Ramos (cell line): Measurements from ENCODE around the gene PAX7.

Experiments used
- in situ Hi-C: fragments of 300-500 bp; cut with MboI; formaldehyde crosslinking; loops from one replicate; pipeline ENCODE4 v1.14.3; 2022; ENCODE audit warnings: low sequenced_read_pairs; ENCODE audit not compliant: unreplicated experiment

The PAX7 gene

DNA sequence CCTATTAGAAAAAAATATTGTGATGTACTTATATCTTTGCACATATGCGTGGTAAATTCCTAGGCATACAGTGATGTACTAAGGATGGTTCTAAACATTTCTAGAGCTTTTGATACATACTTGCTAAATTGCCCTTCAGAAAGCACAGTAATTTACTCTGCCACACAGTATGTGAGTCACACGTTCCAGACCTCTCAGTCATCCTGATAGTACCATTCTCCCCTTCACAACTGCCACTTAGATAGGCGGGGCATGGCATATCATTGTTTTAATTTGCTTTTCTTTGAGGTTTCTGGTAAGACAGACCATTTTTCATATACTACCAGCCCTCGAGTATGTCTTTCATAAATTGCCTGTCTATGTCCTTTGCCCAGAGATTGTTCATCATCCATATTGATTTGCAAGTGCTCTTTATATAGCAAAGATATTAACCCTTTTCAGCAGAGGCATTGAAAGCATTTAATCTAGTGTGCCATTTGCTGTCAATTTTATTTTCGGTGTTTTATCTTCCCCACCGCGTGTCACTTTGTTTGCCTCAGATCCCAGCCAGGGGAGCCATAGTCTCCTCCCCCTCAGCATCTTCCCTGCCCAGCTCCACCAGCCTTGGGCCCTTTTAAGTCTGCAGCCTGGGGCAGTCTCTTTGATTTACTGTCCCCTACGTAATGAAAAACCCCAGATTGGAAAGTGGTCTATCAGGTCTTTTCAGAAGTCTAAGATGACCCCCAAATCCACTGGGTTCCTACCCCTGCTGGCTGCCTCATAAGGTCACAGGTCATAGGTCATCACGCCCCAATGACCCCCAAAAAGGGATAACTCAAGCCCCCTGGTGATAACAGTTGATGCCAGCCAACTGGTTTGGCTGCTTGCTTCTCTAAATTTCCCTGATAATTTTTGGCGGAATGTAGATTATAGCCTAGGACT is 11.8 kb upstream of the PAX7 start:
- in situ Hi-C loops, result no loop called here

DNA sequence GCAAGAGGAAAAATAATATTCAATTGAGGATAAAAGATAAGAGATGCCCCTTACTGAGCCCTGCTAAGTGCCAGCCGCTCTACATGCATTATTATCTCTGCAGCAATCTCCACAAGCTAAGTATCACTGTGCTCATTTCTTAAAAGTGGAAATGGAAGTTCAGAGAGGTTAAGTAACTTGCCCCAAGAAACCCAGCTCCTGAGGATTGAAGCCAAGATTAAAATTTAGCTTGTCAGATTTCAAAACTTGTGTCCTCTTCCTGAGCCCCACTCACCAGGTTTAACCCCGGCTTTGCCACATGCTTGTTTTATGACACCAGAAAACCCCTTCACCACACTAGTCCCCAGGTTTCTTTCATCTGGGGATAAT is 11.2 kb upstream of the PAX7 start:
- in situ Hi-C loops, result no loop called here

DNA sequence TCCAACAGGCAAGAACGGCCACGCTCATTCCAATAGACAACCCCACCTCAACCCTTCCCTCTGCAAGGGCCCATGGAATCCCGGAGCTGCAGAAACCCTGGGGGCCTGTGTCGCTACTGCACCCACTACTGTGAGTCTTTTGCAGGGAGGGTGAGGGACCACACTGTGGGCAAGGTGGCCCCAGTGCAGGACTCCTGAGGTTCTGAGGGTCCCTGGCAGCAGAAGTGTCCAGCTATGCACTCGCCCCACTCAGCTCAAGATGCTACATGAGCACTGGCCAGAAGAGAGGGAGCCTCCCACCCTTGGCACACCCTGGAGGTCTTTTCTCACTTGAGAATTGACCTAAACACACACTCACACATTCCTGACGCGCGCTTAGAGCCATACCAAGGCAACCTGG is 2.1 kb upstream of the PAX7 start:
- in situ Hi-C loops, result no loop called here

DNA sequence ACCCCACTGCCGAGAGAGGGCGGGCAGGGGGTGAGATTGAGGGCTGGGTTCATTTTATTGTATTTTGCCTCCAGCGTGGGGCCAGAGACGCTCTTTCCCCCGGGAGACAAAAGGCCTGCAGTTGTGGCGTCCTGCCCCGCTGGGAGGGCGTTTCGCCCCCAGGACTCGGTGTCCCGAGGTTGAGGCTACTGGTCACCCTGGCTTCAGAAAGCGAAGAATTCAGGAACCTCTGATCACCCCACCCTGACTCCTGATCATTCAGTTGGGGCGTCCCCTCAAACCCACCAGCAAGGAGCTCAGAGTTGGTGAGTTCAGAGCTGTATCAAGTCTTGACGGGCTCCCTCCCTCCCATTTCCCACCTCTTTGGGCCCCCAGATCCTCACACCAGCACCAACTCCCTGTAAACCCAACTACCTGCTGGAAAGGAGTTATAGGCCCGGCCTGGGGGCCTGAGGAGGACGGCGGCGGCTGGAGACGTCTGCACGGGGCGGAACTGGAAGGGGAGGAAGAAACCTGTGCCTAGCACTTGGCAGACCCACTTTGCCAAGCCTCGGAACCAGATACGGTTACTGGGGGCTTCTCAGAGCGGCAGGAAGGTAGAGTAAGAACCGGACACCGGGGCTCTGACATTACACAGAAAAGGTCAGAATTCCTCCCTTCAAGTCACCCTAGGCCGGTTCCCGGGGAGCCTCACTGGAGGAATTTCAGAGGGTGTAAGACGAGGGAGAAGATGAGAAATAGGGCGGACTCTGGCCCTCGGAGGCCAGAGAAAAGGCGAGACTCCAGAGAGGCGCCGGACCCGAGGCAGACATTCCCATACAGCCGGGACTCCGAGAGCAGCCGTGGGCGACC is 761 bp upstream of the PAX7 start:
- in situ Hi-C loops, result no loop called here

DNA sequence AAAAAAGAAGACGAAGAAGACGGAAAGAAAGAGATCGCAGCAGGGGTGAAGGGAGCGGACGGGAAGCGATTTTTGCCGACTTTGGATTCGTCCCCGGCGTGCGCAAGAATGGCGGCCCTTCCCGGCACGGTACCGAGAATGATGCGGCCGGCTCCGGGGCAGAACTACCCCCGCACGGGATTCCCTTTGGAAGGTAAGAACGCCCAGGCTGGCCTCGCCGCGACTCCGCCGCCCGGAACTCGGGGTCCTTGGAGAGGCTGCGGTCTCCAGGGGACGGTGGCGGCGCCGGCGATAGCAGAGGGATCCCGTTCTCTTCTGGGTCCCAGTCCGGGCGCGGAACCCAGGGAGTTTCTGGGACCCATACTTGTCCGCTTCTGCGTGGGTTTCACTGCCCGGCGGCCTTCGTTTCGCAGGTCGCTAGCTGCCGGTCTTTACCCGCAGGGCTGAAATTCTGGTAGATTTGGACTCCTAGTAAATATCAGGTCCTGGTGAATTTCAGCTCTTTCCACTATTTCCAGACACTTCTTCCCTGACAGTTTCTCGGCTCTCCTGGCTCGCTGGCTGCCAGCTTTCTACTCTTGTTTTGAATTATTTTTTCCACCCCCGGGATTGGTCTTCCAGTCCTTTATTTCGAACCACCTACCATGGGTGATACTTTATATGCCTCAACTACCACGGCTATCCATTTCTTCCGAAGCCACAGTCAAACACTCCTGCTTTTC is 1.0 kb downstream of the PAX7 start:
- in situ Hi-C loops, result no loop called here

DNA sequence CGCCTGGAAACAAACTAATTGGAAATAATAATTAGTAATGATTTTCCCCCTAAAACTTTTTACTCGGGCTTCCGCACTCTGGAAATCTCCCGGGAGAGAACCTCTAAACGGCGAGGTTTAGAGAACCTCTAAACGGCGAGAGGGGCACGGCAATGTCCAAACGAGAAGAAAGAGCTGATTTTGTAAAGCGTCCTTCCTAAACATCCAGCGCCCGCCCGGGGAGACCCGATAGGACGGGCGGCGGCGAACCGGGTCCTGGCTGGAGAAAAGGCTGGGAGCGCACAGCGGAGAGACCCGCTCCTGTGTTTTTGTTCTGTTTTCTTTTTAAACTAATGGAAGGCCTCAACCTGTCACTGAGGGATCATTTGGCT is 1.6 kb downstream of the PAX7 start:
- in situ Hi-C loops, result no loop called here

DNA sequence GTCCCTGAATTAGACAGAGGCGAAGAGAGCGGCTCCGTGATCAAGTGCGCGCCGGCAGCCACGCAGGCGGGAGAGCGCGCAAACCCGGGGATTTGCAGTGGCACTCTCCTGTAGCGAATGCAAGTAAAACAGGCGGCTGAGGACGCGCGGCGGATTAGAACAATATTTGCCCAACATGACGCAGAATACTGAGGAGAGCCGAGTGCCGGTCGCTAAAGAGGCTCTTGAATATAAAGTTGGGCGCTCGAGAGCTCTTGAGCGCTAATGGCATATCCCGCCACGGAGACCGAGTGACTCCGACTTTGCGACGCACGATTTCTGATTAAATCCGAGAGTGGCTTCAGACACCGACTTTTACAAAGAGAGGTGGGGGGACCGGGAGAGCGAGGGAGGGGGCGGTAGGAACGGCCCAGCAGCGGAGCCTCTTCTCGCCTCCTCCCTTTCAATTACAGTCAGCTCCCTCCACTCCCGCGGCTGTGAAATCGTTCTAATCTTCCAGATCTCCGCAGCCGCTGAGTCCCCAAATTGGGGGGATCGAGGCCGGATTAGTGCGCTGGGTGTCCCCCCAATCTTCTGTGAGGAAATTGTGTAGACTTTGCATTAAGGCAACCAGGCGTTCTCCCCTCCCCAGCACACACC is 2.3 kb downstream of the PAX7 start:
- in situ Hi-C loops, result no loop called here

DNA sequence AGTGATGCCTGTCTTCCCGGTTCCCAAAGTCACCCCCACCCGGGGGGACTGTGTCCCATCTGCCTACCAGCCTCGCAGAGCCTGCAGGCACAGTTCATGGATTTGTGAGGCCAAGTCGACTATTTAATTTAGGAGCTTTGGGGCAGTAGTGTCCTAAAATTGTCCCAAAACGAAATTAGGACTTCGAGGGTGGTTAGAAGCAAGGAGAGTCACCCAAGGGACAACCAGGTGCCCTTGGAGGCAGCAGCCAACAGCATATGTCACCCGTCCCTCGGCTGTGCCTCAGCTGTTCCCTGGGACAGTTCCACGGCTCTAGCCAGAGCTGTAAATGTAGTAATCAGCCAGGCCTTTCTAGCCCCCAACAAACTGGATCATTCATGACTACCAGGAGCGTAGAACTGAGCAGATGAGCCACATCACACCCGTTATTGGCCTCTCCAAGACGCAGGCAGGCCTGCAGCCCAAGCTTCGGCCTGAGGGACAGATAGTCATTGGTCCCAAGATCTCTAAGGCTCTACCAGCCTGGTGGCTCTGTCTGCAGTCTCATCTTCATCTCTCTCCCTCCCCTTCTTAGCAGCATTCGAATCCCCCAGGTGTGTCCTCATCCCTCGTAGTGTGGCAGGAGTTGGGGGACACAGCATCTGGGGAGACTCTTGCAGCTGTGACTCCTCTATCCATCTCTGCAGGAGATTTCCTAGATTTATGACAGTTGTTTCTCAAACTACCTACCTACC is 2.9 kb downstream of the PAX7 start:
- in situ Hi-C loops, result no loop called here

DNA sequence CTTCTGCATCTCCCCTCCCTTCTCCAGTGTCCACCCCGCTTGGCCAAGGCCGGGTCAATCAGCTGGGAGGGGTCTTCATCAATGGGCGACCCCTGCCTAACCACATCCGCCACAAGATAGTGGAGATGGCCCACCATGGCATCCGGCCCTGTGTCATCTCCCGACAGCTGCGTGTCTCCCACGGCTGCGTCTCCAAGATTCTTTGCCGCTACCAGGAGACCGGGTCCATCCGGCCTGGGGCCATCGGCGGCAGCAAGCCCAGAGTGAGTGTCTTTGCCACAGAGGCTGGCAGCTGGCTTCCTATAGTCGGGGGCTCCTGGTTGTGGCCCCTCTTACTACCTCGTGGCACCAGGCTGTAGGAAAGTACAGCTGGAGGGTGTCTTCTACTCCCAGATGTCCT is 3.6 kb downstream of the PAX7 start:
- in situ Hi-C loops, result no loop called here

DNA sequence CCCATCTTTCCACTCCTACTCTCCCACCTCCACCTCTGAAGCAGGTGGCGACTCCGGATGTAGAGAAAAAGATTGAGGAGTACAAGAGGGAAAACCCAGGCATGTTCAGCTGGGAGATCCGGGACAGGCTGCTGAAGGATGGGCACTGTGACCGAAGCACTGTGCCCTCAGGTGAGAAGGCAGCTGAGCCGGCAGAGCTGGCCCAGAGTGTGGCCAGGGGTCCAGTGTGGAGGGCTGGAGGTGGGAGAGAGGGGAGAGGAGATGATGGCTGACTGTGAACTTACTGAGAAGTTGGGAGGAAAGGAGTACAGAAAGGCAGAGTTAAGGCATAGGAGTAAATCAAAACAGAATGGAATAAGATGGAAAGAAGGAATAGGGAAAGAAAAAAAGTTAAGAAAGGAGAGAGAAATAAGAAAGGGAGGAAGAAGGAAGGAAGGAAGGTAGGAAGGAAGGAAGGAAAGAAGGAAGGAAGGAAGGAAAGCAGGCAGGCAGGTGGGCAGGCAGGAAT is 4.5 kb downstream of the PAX7 start:
- in situ Hi-C loops, result no loop called here

DNA sequence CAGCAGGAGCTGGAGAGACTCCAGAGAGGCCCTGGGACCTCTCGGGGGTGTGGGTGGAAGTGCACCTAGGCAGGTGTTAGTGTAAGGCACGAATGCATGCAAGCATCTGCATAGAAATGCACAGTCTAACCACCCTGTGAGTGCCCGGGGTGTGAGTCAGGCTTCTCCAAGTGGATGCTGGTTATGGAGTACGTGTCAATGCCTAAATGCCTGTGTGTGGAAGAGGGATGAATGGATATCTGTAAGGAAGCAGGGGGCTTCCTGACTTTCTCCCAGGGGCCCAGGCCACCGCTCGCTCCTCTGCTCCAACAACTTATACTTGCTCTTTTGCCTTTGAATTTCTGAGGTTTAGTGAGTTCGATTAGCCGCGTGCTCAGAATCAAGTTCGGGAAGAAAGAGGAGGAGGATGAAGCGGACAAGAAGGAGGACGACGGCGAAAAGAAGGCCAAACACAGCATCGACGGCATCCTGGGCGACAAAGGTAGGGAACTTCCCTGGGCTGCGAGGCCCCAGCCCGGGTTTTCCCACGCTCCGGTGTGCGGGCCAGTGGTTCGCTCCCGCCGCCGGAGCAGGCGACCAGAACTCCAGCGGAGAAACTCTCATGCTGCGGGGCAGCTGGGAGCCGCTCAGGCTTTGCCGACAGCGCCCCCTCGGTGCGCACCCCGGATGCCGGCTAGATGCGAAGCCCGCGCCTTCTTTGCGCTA is 5.4 kb downstream of the PAX7 start:
- in situ Hi-C loops, result no loop called here

DNA sequence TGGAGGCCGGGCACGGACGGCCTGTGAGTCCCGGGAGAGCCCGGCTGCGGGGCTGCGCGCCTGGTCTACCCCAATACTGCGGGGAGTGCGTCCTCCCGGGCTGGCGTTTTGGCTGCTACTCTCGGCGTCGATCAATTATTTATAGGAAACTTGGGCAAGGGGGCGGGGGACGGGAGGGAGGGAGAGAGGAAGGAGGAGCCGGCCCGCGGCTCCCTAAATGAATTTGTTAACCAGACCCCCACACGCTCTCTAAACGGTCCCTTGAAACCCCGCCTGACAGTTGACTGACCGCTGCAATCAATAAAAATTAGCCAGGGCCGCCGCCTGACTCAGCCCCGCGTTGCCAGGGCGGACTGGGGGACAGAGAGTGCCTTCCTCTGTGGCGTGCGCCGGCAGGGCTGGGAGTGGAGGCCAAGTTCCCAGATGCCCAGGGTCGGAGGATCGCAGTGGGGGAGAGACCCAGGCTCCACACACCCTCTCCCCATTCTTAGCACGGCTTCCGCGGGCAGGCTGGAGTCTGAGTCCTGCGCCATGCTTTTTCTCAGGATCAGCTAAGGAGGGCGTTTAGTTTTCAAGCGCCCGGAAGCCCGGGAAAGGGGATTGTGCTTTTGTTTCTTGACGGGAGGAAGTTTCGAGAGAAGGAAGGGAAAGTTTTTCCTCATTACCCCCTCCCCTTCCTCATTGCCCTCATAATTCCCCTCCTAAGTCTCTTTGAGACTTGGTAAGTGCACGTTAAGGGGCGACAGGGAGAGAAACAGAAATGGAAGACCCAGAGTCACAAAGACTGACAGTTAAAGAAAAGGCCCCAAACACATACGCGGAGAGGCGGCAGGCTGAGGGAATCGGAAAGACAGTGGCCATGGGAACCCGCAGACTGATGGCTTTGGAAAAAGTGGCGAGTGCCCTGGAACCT is 6.2 kb downstream of the PAX7 start:
- in situ Hi-C loops, result no loop called here

DNA sequence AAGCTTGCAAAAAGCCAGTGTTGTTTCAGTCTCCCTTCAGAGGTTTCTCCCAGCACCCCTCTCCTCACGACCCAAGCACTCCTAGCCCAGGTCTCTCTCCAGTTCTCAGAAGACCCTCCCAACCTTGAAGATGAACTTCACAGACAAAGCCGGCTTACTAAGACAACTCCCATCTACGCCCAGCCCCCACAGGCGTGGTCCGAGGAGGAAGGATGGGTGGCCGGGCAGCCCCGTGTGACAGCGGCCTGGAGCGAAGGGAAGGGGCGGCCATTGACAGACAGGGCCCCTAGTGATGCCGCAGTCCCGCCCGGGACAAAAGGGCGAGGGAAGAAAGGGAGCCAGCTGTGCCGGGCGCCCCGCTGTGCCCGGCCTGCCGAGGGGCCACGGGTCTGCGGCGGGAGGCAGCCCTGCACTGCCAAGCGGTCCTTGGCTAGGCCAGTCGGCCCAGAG is 6.9 kb downstream of the PAX7 start:
- in situ Hi-C loops, result no loop called here

DNA sequence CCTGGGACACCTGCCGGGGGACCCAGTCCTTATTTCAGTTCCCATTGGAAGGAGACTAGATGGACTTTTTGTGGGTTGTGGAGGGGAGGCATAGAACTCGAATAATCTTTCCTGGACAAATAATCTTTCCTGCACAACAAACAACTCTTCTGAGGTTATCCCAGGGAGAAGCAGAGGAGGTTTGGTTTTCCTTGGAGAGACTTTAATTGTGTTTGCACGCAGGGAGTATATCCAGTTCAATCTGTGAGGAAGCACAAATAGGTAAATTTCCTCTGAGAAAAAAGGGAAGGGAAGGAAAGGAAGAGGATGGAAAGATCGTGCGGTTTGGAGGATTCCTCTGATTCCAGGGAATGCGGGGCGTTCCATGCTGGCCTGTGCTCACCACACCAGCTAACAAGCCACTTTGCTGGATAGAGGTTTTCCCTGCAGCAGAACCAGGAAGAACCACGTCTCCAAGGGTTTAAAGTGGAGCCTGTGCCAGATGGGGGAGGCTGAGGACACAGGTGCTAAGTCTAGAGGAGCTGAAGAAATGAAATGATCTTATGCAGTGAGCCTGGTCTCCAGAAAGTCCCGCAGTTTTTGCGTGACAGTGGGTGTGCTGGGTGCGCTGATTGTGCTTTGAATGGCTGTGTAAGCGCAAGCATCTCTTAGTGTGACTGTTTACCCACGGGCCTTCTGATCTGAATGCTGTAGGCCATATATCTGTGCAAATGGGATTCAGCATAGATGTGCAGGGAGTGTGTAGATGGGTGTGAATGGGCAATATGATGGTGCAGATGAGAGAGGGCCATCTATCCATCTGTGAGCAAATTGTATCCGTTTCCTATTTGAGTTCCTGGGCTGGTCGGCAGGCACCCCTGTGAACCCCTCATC is 7.6 kb downstream of the PAX7 start:
- in situ Hi-C loops, result no loop called here

DNA sequence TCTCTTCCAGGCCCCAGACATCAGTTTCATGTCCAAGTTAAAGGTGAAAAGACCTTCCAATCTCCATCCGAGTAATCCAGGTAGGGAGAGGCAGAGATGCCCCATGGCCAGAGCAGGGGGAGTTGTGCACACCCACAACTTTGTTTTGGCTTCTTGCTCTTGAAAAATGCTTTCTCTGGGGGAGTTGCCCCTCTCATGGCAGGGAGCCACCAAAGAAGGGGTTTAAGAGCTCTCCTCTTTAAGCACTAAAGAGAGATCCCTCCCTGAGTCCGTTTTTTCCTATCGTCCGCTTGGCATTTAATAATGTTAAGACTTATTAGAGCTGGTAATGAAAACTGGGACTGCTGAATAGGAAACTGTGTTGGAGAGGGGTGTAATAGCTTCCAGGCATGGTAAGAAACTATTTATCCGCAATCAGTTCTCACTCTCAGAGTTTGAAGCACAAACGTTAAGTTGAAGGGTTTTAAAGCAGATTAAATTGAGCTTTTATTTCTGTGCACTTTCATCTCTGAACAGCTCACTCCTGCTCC is 8.3 kb downstream of the PAX7 start:
- in situ Hi-C loops, result no loop called here

DNA sequence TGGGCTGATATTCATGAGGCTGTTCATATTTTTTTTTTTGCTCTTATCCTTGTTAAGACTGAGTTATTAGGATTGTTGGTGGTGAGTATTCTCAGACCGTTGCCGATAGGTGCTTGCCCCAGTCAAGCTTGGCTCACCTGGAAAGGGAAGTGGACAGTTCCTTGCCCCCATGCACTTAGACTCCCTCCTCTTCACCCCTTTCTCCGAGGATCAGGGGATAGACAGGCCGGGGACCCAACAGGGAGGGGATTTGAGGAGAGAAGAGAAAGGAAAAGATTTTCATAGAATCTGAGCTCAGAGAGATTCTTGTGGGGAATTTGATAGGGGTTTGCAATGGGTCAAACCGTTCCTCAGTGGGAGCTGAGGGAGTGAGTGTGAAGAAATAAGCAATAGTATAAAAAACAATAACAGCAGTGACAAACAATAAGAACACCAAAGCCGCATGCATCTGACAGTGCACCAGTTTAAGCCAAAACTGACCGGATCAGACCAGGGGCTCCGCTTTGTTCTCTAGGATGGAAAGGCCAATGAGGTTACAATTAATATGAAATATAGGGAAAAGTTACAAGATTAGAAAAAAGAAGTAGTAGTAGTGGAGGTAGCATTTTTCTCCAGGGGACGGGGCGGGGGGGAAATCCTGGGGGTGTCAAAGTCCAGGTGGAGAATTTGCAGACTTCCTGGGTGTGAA is 8.9 kb downstream of the PAX7 start:
- in situ Hi-C loops, result no loop called here
